ENCODE data around the gene CRY2. TPM values are rescaled to one million over a fixed set of nuclear protein-coding genes. Genes with fewer than 3 reads are reported as not detected.

The CRY2 gene
- total RNA-seq, 1 experiment from 2014 or later: 8.1 TPM

DNA sequence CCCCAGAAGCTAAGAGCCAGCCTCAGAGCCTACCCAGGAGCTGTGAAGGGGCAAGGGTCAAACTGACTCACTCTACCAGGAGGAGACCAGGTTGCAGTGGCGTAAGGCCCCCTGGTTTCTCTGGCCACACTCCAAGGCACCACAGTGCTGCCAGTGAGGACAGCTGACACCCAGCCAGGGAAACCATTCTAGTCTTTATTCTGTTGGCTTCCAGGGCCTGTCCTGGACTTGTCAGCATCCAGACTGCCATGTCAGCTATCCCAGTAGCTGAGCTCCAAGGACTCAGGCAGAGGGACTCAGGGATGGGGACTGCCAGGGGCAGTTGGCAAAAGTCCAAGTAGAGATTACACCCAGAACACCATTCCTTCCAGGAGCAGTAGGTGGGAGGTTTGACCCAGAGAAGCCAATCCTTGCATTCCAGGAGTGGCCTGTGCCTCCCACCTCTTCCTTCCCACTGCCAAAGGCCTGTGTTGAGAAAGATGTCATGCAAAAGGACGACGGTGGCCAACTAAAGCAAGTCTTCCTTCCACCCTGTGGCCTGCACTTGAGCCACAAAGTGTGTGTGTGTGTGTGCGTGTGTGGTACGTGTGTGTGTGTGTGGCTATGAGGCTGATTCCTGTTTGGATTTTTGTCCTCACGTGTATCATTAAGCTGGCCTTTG lies 34.6 kb downstream of the CRY2 start:
- Mint-ChIP-seq H3K27ac (ENCODE audit: low read depth, unreplicated experiment) (no peak overlapping the region), H3K9me3 (ENCODE audit: unreplicated experiment) (no peaks in the 10 kb centered on the region), H3K4me3 (ENCODE audit: unreplicated experiment) (no peak overlapping the region), H3K27me3 (ENCODE audit: insufficient read depth, unreplicated experiment) (no peaks in the 10 kb centered on the region), H3K4me1 (ENCODE audit: insufficient read depth, unreplicated experiment) (peaks cover 12% of the 10 kb centered on the region), H3K36me3 (ENCODE audit: insufficient read depth, unreplicated experiment) (no peaks in the 10 kb centered on the region)
- TF ChIP-seq, protein P1, sequence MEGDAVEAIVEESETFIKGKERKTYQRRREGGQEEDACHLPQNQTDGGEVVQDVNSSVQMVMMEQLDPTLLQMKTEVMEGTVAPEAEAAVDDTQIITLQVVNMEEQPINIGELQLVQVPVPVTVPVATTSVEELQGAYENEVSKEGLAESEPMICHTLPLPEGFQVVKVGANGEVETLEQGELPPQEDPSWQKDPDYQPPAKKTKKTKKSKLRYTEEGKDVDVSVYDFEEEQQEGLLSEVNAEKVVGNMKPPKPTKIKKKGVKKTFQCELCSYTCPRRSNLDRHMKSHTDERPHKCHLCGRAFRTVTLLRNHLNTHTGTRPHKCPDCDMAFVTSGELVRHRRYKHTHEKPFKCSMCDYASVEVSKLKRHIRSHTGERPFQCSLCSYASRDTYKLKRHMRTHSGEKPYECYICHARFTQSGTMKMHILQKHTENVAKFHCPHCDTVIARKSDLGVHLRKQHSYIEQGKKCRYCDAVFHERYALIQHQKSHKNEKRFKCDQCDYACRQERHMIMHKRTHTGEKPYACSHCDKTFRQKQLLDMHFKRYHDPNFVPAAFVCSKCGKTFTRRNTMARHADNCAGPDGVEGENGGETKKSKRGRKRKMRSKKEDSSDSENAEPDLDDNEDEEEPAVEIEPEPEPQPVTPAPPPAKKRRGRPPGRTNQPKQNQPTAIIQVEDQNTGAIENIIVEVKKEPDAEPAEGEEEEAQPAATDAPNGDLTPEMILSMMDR (IDR thresholded peaks at IDR 0.05; ENCODE audit: unreplicated experiment): no peak
- ChIA-PET CTCF (interaction anchor here (0.5 to 1.3 kb wide), 4 partner anchors 10 to 167 kb away, joined by 3 to 4 read pairs (median 3); no protein-coding TSS in a partner anchor), POLR2A (interaction anchor here (0.6 to 1.5 kb wide), 4 partner anchors 9 to 73 kb away, joined by 3 to 4 read pairs (median 3); partner anchors contain the start of gene CRY2)
- DNase-seq (ENCODE audit: unreplicated experiment): peak; percentile 79
- BruUV-seq (replicated peaks): no TSS peak
- intact Hi-C loops (cut with micrococcal nuclease): no loop called here

DNA sequence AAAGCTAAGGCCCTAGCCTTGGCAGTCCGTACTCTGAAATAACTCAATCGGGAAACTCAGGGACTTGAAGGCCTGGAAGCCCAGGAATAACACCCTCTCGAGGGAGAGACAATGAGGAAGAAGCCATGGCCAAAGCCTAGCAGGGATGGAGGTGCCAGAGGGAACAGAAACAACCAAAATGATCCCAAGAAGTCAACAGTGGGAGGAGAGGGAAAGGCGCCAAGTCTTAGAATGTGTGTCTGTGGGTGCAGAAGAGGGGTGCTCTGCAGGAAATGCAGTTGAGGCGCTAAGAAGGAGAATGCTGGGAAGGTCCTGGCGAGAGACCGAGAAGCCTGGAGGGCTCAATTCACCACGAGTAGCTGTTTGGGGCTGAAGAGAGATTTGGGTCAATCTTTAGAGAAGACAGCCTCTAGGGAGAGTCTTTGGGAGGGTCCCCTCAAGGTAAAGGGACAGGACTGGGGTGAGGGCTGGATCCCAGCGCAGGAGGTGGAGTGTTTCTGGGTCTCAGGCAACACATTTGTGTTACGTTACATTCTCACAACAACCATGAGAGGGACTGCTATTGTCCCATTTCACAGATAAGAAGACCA lies 37.4 kb downstream of the CRY2 start:
- no TSS peak for BruUV-seq (replicated peaks)
- H3K4me1 Mint-ChIP-seq (ENCODE audit: insufficient read depth, unreplicated experiment): peaks cover 10% of the 10 kb centered on the region
- H3K36me3 Mint-ChIP-seq (ENCODE audit: insufficient read depth, unreplicated experiment): no peaks in the 10 kb centered on the region
- DNase-seq (ENCODE audit: unreplicated experiment): no peak
- ChIA-PET POLR2A (interaction anchor here (1.0 to 1.3 kb wide), 2 partner anchors 24 to 56 kb away, joined by 3 read pairs; no protein-coding TSS in a partner anchor), CTCF (interaction anchor here (2.1 kb wide), 1 partner anchor 12 kb away, joined by 9 read pairs; no protein-coding TSS in a partner anchor)
- intact Hi-C loops (cut with micrococcal nuclease): no loop called here
- no peak overlapping the region for H3K27ac Mint-ChIP-seq (ENCODE audit: low read depth, unreplicated experiment)
- no peaks in the 10 kb centered on the region for H3K27me3 Mint-ChIP-seq (ENCODE audit: insufficient read depth, unreplicated experiment)
- H3K4me3 Mint-ChIP-seq (ENCODE audit: unreplicated experiment): peak overlapping the region; percentile 38
- TF ChIP-seq, protein P1 (IDR thresholded peaks at IDR 0.05; ENCODE audit: unreplicated experiment): no peak
- no peaks in the 10 kb centered on the region for H3K9me3 Mint-ChIP-seq (ENCODE audit: unreplicated experiment)

DNA sequence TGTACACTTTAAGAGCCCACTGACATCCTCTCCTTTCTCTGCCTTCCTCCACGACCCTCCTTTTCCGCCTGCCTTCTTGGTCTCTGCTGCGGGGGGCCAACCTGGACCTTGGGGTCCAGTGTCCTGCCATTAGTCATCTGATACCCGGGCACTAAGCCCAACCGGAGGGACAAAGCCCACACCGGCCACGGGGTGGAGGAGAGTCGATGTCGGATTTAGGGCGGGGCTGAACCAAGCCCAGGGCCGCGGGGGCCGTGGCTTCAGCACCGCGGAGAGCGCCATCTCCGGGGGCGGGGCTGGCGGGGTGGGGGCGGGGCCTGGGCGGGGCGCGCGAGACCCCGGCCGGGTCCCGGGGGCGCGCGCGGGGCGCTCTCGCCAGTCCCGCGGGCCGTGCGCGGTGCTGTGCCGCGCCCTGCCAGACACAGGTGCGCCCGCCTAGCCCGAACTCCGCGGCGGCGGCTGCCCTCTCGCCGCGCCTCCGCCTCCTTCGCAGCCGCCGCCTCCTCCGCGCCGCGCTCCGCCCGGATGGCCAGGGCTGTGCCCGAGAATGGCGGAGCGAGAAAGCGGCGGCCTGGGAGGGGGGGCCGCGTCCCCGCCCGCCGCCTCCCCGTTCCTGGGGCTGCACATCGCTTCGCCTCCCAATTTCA lies 38.1 kb downstream of the CRY2 start, which contains the start of gene MAPK8IP1:
TSS of gene MAPK8IP1 (plus strand) at position 378 of the 647 bp plus-strand sequence. CDS start at position 548, 170 bp downstream.
- H3K27me3 Mint-ChIP-seq (ENCODE audit: insufficient read depth, unreplicated experiment): no peaks in the 10 kb centered on the region
- no peaks in the 10 kb centered on the region for H3K9me3 Mint-ChIP-seq (ENCODE audit: unreplicated experiment)
- H3K36me3 Mint-ChIP-seq (ENCODE audit: insufficient read depth, unreplicated experiment): no peaks in the 10 kb centered on the region
- ChIA-PET POLR2A (interaction anchor here (1.3 kb wide), 1 partner anchor 25 kb away, joined by 3 read pairs; no protein-coding TSS in a partner anchor), CTCF (no interaction called here)
- intact Hi-C loops (cut with micrococcal nuclease): no loop called here
- no TSS peak for BruUV-seq (replicated peaks)
- H3K4me3 Mint-ChIP-seq (ENCODE audit: unreplicated experiment): peak within 1 kb of the TSS; percentile 38
- peak; percentile 39 for DNase-seq (ENCODE audit: unreplicated experiment)
- TF ChIP-seq, protein P1 (IDR thresholded peaks at IDR 0.05; ENCODE audit: unreplicated experiment): no peak
- H3K4me1 Mint-ChIP-seq (ENCODE audit: insufficient read depth, unreplicated experiment): peaks cover 3% of the 10 kb centered on the region
- no peak within 1 kb of the TSS for H3K27ac Mint-ChIP-seq (ENCODE audit: low read depth, unreplicated experiment)

Data from MCF 10A (cell line).